ENCODE results near the gene CES4A. TPM values are rescaled to one million over a fixed set of nuclear protein-coding genes. Genes with fewer than 3 reads are reported as not detected.

CES4A gene
- total RNA-seq, 1 donor from 2014 or later, result 42.2 TPM

DNA sequence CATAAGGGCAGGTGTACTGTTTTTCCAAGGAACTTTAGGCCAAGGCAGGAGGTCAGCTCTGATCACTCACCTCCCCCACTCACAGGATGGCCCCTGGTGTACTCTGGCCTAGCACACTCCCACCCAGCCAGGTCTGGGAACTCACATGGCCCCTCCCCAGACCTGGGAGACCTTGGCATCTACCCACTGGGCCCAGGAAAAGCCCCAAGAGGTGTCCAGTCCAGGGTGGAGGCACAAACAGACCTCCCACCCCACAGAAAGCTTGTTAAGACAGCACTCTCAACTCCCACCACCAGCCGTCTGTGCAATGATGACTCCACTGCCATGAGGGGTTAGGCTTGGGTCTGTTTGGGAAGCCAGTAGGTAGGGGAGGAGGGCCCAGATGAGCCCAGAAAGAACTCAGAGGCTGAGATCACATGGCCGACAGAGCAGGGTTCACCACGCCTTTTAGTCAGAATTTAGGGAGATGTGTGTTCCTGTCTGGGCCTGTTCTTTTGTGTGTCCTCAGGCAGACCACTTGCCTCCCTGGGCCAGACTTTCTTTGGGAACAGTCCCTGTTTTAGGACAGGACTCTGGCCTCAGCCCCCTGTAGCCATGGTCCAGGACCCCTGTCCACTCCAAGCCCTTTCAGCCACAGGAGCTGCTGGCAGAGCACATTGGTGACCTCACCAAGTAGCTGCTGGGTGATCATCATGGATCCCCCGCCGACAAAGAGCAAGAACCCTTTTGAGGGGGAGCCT lies 28.5 kb downstream of the CES4A start:
- intact Hi-C loops (cut with micrococcal nuclease), result loop anchor here (10.0 kb wide), 1 partner anchor 62 kb away; no protein-coding TSS in a partner anchor

DNA sequence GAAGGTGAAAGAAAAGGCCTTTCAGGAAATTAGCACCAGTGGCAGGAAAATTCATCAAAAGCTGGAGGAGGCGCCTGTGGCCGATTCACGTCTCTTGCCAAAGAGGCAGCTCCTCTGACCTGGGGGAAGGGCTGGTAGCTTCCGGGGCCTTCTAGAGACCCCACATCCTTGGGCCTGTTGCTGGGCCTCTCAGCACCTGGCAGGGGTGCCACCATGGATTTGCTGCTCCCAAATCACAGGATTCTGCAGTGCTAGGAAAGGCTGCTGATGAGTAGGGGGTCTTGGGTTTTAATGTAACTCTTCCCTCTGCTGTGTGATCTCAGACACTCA lies 29.0 kb downstream of the CES4A start:
- intact Hi-C loops (cut with micrococcal nuclease), result loop anchor here (10.0 kb wide), 1 partner anchor 63 kb away; no protein-coding TSS in a partner anchor

DNA sequence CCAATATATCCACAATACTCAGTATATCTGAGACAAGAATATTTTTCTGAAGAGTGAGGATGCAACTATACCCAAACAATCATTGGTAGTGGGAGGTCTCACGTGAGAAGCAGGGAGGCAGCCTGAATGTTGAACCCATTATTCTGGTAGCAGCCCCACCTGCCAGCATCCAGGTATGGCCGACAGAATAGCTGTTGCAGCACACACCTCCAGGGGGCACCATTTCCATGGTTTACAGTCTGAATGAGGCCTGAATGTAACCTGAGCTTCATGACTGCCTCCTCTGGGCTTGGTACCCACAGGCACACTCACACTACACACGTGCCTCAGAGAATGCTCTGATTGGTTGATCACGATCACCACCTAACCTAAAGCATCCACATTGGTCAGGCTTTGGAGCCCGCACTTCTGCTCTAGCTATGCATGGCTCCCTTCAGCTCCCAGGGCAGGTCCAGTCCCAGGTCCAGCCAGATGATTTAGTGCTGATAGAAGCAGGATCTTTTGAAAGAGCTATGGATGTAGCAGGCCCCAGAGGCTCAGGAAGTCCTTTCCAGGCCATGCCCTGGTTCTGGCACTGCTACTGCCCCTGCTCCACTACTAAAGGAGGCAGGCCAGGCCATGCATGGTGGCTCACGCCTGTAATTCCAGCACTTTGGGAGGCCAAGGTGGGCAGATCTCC lies 29.6 kb downstream of the CES4A start:
- intact Hi-C loops (cut with micrococcal nuclease), result loop anchor here (1.0 to 10.0 kb wide), 6 partner anchors 10 to 167 kb away; no protein-coding TSS in a partner anchor

DNA sequence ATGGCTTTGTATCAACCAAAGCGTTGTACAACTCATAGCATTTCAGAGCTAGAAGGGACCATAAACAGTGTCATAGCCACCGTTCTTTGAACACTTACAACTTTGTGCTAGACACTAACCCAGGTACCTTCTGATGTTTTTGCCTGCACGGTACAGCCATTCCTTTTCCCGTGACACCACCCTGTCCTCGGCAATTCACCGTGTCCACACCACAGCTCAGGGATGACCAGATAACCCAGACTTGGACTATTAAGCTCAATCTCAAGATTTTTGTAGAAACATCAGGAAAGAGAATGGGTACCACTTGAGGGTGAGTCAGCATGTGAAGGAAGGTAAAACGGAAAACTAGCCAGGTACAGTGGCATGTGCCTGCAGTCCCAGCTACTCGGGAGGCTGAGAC lies 30.8 kb downstream of the CES4A start:
- intact Hi-C loops (cut with micrococcal nuclease), result loop anchor here (2.0 to 10.0 kb wide), 2 partner anchors 64 to 82 kb away; no protein-coding TSS in a partner anchor

DNA sequence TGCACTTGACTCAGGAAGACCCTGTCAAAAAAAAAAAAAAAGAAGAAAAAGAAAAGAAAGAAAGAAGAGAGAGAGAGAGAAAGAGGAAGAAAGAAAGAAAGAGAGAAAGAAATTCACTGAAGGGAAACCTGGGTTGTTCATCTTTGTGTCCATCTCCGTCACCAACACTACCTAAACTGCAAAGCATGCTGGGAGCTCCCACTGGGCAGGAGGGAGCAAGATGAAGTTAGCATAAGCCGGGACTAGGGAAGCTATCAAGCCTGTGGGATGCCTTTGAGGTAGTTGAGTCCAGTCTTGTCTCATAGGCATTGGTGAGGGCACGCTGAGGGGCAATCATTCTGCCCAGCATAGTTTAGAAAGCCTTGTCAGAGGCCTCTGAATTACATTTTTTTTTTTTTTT lies 32.9 kb downstream of the CES4A start:
- intact Hi-C loops (cut with micrococcal nuclease), result no loop called here

DNA sequence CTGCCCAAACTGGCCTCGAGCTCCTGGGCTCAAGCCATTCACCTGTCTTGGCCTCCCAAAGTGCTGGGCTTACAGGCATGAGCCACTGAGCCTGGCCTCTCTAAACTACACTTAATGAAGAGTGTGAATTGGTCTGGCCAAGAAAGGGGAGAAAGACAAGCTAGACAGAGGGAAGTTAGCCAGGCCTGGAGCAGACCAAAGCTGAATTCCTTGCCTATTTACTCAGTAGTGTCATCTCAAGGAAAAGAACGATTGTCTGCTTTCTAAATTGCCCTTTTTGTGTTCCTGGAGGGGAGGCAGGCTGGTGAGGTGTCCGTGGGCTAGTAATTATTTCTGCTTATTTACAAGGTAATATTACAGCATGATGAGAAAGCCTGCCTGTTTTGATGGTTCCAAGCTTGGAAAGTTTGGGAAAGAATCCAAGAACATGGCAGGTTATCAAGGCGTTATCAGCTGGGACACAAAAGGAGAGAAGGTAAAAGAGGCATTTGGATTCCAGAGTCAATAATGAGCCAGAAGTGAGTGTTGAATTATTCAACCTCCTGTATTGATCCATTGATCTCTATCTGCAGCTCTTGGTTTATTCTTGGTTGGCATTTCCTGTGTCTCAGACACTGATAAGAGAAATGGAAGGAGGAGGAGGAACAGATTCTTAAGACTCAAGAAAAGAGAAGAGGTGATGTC lies 34.3 kb downstream of the CES4A start:
- intact Hi-C loops (cut with micrococcal nuclease), result no loop called here

DNA sequence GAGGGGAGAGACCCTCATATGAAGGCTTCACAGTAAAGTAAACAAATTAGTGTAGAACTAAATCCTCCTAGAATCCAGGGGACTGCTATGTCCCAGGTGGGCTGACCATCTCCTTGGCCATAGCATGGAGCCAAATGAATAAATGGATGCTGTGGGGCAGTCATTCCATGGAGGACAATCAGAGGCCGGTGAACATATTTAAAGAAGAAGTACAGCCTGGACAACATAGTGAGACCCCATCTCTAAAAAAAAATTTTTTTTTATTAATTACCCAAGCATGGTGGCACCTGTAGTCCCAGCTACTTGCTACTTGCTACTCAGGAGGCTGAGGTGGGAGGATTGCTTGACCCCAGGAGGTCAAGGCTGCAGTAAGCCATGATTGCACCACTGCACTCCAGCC lies 35.3 kb downstream of the CES4A start:
- intact Hi-C loops (cut with micrococcal nuclease), result no loop called here

DNA sequence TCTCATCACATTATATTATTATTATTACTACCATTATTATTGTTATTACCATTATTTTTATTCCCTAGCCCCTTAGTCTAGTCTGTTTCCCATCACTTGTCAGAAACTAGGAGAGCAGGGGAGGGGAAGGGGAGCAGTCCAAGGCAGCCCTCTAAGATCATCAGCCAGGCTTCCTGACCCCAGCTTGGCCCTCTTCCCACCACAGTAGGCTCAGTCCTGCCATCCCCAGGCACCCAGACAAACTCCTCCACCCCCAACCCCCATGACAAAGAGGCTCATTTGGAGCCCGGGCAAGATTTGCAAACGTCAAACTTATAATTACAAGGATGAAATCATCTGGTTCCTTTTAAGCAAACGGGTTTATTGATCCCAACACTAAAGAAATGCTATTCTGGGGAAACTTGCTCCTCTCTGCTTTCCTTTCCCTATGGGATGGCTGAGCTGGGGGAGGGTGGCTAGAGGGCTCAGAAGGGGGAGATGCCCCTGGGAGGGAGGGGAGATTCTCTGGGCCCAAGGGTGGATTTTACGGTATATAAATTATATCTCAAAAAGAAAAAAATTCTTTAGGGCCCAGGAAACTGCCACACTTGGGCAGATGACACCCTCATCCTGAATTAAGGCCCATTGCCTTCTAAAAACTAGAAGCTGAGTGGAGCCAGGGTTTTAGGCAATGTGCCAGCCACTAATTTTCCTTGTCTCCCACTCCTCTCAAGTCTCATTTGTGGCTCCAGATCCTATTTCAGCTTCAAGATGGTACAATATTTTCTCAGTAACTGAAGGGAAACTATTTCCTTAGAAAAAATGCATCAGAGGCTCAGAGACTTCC lies 36.2 kb downstream of the CES4A start:
- intact Hi-C loops (cut with micrococcal nuclease), result no loop called here

DNA sequence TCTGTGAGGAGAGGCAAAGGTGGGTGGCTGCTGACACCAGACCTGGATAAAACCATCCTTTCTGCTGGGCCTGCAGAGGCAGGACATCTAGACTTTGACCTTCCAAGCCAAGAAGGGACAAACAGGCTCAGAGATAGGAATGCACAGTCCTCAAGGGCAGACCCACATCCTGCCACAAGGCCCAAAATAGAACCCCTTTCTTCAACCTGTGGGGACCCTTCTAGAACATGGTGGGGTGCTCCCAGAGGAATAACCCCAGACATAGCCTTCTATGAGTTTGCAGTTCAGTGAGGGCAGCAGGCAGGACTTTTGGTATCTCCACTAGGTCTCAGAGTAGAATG lies 36.8 kb downstream of the CES4A start:
- intact Hi-C loops (cut with micrococcal nuclease), result no loop called here

DNA sequence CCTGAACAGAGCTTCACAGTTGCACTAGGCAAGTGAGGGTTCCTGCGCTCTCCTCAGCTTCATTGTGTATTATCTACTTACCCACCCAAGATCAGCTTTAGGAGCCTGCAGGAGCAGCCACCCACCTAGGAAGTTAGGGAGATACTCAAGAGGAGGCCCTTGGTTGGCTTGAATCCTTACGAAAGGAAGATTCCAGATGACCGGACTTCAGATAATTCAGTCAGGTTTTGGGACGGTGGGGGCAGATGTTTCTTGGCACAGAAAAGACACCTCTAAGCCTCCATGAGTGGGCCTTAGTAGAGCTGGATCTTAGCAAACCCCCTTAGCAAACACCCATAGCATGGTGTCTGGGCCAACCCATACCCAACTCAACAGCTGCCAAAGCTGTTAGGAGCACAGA lies 38.2 kb downstream of the CES4A start:
- intact Hi-C loops (cut with micrococcal nuclease), result no loop called here

DNA sequence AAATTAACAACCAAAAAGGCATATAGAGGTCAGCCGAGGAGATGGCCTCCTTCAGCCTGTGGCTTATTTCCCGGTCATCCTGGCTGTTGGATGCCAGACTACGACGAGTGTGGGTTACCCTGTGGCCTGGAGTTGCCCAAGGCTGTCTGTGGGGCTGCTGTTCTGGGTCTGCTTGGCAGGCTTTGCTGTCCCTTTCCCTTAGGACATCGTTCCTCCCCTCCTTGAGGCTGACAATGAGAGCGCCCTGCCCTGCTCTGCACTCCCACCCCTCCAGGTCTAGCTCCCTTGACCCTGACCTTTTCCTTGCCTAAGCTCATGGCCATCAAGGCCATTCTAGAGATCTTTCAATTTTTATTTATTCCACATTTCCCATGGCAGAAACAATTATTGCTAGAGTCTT lies 38.7 kb downstream of the CES4A start:
- intact Hi-C loops (cut with micrococcal nuclease), result no loop called here

DNA sequence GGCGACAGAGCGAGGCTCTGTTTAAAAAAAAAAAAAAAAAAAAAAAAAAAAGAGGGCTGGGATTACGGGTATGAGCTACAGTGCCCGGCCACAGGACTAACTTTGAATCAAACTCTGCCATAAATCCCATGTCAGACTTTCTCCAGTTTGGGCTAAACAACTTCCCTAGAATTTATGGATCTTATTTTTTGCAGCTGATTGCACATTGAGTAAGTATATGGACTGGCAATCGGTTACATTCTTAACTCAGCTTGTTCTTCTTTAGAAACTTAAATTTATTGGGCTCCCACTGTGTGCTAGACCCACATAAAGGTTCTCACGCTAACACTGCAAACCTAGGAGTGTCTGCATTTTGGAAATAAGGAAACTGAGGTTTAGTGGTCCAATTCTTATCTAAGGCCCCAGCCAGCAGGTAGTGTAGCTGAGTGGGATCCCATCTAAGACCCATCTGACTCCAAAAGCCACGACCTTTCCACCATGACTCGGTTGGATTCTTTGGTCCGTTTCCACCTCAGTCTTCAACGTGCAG lies 39.8 kb downstream of the CES4A start:
- intact Hi-C loops (cut with micrococcal nuclease), result loop anchor here (1.0 to 2.0 kb wide), 4 partner anchors 10 to 219 kb away; partner anchors contain the start of gene FHOD1

DNA sequence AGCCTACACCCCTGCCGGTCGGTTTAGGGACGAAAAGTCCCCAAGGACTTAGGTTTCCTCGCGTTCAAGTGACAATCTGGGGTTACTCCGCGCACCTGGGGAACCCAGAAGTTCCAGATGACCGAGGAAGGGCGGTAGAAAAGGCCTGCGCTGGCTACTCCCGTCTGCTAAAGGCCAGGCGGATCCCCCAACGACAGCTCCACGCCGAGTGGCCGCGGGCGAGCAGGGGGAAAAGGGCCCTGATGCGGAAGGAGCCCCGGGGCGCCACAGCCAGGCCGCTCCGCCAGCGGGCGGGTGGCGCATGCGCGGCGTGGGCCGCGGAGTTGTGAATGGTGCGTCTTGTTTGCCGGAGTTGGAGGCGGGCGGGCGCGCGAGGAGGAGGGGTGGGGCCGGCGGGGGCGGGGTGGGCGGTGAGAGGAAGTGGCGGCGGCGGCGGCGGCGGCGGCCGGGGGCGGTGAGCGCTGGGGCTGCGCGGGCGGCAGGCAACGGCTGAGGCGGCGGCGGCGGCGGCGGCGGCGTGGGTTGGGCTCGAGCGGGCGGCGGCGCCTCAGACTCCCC lies 40.4 kb downstream of the CES4A start, which contains the start of gene CBFB:
TSS of gene CBFB (plus strand) at position 454 of the 558 bp plus-strand sequence. CDS start 259 bp downstream, outside the sequence.
- intact Hi-C loops (cut with micrococcal nuclease), result loop anchor here (1.0 to 2.0 kb wide), 4 partner anchors 10 to 218 kb away; partner anchors contain the start of gene FHOD1

DNA sequence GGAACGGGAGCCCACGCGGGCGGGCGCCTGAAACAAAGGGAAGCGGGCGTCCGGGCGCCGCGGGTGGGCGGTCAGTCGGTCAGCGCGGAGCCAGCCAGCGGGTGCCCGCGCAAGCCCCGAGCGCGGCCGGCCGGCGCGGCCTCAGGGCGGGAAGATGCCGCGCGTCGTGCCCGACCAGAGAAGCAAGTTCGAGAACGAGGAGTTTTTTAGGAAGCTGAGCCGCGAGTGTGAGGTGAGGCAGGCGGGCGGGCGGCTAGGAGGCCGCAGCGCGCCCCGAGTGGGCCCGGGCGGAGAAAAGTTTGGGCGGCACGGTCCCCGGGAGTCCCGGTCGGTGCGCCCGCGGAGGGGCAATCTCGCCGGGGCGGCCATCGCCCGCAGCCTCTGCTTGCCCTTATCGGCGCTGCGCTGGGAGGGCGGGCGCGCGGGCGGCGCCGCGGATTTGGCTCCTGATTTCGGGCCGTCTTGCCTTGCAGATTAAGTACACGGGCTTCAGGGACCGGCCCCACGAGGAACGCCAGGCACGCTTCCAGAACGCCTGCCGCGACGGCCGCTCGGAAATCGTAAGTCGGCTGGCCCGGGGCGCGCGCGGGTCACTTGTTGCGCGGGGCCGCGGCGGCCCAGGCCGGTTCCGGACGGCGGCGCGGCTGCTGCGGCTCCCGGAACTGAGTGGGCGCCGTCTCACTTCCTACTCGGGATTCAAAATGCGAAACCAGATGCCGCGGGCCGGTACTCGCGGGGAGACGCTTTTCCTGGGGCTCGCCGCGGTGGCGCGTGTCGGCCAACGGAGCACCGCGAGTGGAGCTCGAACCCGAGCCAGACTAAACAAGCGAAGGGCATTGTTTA lies 41.1 kb downstream of the CES4A start:
- intact Hi-C loops (cut with micrococcal nuclease), result loop anchor here (1.0 to 2.0 kb wide), 3 partner anchors 23 to 217 kb away; partner anchors contain the start of gene FHOD1

DNA sequence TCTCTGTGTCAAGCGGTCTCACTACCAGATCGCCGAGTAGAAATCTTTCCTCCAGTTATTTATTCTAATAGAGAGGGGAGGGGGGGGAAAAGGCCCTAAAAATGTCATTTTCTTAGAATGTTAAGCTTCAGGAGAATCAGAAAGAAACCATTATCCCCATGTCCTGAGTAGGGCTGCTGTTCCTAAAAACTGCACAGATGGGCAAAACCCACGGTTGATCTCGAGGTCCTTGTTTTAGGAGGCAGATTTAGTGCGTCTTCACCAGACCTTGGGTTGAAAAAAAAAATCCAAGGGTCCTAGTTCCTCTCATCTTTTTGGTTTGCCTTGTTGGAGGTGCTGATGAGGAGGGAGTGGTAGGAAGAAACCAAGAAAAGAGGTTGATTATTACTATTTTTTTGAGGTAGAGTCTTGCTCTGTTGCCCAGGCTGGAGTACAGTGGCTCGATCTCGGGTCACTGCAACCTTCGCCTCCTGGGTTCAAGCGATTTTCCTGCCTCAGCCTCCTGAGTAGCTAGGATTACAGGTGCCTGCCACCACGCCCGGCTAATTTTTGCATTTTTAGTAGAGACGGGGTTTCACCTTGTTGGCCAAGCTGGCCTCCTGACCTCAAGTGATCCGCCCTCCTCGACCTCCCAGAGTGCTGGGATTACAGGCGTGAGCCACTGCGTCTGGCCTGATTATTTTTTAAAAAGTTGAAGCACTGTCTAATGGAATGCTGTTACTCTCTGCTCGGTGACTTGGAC lies 42.0 kb downstream of the CES4A start:
- intact Hi-C loops (cut with micrococcal nuclease), result loop anchor here (1.0 kb wide), 1 partner anchor 26 kb away; no protein-coding TSS in a partner anchor

DNA sequence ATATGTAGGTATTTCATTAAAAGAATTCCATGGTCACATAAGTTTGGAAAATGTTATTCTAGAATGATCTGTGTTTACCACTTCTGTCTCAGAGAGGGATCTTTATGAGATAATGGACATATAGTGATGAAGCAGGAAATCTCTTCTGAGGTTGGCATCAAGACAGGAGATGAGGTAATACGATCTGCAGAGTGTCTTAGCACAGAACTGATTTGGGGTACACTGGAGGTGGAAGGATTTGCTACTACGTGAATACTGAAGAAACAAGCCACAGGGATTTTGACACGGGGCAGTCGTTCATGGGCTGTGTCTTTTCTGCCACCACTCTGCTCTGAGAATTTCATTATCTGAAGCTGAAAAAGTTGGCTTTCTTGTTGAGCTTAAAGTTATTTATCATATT lies 46.1 kb downstream of the CES4A start:
- intact Hi-C loops (cut with micrococcal nuclease), result no loop called here

DNA sequence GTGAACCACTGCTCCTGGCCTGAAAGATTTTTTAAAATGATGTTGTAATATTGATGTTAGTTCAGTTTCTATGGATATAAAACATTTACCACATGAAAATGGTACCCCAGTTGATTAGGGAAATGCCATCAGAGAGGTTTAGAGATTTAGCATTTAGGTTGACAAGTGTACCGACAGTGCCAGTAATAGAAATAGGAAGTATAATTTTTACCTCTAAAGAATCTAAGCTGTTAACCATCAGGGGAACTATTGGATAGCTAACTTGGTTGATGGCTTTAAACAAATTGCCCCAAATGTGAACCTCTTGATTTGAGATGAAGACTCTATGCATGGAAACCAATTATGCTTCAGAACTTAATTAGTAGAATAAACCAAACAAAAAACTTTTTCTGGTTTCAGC lies 47.0 kb downstream of the CES4A start:
- intact Hi-C loops (cut with micrococcal nuclease), result no loop called here

DNA sequence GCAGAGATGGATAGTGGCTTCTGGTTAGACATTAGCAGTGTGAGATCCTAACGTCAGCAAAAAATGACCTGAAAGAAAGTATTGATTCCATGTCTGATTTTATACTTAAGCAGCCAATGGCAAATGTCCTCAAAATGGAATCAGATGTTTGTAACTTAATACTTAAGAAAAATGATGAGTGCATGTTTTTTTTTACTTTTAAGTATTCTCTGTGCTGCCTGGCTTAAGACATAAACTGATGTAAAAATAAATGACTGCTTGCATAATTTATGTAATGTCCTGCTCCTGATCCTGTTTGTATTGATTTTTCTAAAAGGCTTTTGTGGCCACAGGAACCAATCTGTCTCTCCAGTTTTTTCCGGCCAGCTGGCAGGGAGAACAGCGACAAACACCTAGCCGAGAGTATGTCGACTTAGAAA lies 47.9 kb downstream of the CES4A start:
- intact Hi-C loops (cut with micrococcal nuclease), result no loop called here

All from T-helper 2 cell treated with Interferon-gamma antibody and Interleukin-4, amounts not matched to agents 100 ng/mL and 5 ng/mL, for 36 hours (primary cell).